Raji (cell line): ENCODE results near the gene MTA2.

Experiments
- POLR2A ChIP-seq: IDR thresholded peaks from 2 replicates; pipeline ENCODE4 v1.6.1; 2011; ENCODE audit warnings: low read depth, low read length, control low read depth; ENCODE audit not compliant: insufficient read depth

The MTA2 gene

DNA sequence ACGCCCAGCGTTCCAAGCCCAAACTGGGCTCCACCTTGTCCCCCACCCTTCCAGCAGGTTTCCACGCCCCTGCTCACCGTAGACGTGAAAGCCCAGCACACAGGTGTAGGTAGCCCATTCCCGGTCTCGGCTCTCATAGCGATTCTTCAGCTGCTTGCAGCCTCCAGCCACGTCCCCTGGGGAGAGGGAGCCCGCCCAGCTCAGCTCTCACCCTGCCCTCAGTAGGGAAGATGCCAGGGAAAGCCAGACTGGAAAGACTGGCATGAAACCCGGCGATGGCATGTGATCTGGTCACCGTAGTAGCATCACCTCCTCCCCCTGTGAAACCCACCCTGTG lies 1.4 kb upstream of the MTA2 start:
- no peak for TF ChIP-seq POLR2A

DNA sequence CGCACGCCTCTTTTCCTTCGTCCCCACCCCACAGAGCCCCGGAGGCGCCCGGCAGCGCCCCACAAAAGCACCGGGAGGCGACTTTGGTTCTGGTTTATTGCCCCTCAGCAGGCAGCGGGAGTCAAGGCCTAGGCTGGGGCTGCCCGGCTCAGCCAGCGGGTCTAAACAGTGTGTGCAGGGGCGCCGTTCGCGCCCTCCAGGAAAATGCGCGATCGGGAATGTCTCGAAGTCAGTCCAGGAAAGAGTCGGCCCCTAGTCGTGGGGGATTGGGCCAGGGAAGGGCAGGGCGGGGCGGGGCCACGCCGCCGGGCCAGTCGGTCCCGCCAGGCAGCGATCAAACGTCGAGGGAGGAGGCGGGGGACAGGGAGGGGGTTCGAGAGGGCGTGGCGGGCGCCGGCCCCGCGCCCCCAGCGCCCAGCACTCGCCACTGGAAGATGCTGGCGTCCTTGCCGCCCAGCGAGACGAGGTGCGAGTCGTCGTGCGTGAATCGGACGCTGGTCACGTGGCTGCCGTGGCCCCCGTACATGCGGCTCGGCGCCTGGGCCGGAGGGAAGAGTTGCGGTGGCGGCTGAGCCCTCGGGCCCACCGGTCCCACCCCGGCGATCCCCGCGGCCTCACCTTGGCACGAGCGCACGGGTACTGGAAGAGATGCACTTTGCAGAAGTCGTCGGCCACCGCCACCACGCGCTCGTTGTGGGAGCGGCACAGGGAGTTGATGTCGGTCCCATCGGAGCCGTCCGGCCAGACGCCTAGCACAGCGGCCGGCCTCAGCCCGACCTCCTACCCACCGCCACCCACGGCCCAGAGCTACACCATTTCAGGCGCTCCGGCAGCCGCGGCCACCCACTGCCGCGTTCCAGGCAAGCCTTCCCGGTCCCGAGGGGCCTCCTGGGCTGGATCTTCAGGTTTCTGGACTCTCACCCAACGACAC lies 741 bp upstream of the MTA2 start:
- no peak for TF ChIP-seq POLR2A

DNA sequence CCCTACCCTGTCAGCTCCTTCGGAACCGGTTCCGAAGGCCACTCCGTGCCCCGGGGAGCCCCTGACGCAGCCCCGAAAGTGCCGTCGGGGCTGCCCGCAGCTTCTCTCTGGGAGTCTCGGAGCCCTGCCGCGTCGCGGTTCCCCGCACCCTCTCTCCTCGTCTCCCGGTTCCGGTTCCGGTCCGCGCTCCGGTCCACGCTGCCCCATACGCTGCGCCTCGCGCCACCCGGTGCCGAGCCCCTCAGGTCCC lies 618 bp downstream of the MTA2 start:
- TF ChIP-seq POLR2A = no peak; the same call in 1 of the 2 replicates

DNA sequence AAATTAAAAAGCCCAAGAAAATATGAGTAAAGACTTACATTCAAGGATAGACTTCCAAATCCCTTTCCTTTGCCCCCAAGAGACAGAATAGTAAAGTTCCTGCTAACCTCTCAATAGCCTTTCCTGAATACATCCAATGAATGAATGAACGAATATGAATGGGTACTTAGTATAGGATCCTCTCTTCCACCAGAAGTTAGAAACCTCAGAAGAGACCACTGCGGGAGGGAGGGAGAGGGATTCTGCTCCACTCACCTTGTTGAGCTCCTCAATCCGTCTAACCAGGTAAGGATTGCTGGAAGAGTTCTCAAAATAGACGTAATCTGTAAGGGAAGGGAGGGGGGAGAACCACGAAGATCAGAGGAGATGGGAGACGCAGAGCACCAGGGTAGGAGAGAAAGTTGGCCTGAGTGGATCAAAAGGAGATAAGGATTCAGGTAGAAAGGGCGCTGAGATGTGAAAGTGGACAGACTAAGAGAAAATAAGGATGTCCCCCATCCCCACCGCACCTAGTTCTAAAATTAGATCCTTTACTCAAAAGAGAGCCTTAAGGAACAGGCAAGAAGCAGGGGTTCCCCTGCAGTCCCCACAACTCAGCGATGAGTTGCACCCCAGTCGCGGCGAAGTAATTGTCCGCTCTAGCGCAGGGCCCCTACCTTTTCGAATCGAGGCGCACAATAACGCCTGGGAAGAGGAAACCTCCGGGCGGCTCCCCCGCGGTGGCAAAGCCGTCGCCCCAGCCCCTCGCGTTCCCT lies 1.1 kb downstream of the MTA2 start:
- TF ChIP-seq POLR2A = no peak

DNA sequence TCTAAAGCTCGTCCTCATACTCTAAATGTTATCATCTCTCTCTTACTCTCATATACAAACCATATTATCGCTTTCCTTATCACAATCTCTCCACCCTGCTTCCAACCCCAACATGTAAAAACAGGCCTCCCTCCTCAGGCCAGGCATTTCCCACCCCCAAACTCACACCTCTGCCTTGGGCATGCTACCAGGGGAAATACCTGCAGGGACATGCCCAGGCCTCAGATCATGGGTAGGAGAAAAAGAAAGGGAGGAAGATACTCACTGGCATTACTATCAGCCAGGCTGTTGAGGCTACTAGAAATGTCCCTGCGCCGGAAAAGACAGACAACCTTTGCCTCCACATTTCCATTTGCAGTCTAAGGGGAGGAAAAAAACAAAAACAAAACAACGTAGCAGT lies 1.8 kb downstream of the MTA2 start:
- TF ChIP-seq POLR2A = no peak

DNA sequence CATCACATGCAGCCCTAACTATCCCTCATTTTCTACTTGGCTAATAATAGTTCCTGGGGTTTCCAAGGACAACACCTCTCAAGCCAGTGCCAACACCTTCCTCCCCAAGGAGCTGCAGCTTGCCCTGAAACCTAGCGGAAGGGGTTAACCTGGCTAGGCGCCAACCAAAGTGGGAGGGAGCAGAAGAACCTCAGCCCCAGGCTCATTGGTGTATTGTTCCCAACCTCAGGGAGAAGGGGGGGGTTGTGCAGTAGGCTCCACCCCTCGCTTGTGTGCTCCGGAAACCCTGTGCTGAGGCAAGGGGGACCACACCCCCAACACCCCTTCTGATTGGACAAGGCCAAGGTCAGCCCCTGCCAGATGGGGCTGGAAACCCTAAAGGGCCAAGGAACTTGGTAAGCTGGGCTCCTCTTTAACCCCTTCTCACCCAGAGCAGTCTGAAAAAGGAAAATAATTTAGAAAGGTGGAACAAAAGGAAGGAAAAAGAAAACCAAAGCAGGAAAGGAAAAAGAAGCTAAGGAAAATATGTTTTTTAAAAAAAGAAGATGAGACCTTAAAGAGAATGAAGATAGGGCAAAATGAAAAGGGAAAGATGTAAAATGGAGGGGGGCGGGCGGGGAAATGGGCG lies 2.5 kb downstream of the MTA2 start:
- no peak for TF ChIP-seq POLR2A

DNA sequence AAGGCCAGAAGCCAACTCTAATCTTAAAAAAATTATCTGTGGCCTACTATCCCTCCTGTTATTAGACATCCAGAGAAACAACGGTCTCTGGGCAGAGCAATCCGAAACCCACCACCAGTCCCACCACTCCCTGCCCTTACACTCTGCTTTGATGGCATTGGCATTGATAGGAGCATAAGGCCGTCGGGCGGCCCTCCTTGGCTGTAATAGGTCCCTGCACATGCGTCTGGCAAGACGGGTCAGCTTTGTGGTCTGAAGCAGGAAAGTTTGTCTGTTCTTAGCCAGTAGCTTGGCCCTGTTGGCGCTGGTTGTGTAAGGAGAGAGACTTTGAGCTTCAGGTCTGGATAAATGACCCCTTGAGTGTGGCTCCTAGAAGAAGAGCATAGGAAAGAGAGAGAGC lies 6.5 kb downstream of the MTA2 start:
- no peak for TF ChIP-seq POLR2A

DNA sequence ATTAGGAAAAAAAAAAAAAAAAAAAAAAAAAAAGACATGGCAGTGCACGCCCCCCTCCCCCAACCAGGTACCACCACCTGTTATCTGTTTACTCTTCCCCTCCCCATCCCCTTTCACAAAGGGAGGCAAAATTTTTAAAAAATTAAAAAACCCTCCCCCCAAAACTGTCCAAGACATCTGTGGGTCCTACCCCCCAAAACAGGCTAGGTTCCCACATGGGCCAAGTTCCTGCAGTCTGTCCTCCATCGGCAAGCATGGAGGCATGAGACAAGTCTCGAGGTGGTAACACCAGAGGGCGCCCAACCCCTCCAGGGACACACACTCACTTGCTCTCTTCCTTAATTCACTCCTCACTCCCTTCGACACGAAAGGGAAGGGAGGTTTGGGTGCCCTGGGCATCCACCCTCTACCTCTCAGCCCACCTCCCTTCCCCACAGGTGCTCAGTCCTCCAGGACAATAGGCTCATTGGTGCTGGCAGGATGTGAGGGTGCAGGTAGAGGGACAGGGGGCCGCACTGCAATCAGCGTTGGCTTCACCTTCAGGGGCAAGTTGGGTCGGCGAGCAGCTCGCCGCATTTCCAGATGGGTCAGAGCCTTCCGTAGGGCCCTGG lies 8.1 kb downstream of the MTA2 start:
- TF ChIP-seq POLR2A = 0 out of 2 replicates have a peak, but pooled peaks have one; percentile 33

DNA sequence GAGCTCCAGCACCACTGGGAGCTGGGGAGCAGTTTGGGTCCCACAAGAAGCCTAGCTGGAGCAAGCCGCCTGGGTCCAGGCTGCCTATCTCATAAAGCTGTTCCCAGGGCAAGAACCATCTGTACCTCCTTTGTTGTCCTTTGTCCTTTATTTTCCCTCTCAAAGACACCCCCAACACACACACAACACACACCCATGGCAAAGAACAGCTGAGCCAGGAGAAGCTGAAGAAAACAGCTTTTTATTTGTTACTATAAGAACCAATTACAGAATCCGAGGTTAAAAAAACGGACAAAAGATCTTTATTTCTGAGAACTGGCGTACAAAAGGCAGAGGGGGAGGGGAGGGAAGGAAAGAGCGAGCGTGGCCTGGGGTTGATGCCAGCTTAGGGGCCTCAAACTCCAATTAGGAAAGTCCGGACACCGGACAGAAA lies 8.7 kb downstream of the MTA2 start:
- TF ChIP-seq POLR2A = no peak

DNA sequence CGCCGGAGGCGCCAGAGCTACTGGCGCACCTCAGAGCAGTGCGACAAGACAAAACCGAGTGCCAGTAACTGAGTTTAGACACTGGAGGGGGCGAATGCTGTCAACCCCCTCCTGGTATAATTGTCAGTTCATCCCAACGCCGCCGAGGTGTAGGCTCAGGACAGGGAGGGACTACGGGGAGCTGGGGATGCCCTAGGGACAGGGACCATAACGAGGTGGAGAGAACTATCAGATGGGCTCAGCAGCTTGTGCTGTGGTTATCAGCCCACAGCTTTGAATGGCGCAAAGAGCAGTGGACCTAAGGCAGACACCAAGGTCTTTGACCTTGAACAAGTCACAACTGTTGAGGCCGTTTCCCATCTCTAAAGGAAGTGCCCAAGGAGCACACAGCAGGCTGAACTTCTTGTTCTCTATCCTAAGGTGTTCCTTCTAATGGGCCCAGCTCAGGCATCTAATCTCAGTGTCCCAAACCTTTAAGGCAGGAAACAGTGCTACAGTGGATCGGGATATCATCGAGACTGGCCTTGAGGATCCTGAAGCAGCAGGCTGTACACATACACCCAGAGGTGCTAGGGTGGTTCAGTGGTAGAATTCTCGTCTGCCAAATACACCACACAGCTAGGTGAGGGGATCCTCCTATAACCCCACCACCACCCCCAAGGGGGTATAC lies 9.4 kb downstream of the MTA2 start:
- TF ChIP-seq POLR2A = no peak

DNA sequence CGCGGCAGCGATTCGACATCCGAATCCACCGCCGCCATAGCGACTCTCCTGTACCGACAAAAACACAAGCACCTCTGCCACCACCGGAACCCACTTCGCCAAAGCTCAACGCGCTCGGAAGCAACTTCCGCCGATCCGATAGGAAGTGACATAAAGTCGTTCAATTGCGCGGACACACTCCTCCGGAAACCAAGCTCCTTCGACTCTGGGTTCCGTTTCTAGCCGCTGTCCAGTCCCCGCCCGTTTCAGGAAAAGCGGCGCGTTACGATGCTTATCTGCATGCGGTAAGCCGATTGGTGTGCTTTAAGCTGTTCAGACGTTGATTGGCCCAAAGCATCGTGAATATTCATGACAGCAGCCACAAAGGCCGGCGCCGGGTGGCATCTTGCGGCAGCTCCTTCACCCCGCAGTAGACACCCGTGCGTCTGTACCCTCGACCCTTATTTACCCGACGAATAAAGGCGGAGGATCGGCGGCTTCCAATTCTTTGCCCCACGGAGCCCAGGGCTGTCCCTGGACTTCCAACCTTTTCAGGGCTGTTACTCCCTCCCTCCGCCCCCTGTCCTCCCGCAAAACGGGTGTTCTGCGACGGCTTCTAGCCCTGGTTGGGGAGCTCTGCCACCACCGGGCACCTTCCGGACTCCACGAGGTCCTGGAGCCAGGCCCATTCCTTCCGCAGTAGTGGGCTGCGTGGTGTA lies 10.1 kb downstream of the MTA2 start, which contains the start of gene TUT1:
Gene TUT1 (minus strand): TSS at position 76 of the 698 bp plus-strand sequence. CDS start 38 bp downstream, at position 38.
- TF ChIP-seq POLR2A = peak; percentile 98

DNA sequence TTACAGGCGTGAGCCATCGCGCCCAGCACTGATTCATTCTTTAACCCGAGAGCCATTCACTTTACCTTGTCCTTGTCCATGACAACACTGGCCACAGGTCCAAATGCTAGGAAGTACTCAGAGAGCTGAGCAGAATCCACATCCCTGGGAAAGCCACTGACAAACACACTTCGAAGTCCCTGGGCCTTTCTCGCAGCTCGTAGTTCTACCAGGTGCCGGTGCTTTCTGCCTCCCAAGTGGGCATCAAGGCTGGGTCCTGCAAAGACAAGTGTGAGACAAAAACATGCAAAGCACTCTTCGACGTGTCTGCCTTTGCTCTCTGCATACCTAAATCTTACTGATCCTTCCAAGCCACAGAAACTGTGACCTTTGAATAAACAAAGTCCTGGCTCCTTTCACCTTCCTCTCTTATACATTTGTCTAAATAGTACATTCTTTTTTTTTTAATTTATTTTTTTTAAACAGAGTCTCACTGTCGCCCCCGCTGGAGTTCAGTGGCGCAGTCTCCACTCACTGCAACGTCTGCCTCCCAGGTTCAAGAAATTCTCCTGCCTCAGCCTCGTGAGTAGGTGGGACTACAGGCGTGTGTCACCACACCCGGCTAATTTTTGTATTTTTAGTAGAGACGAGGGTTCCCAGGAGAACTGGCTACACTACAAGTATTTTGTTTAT lies 12.6 kb downstream of the MTA2 start:
- no peak for TF ChIP-seq POLR2A

DNA sequence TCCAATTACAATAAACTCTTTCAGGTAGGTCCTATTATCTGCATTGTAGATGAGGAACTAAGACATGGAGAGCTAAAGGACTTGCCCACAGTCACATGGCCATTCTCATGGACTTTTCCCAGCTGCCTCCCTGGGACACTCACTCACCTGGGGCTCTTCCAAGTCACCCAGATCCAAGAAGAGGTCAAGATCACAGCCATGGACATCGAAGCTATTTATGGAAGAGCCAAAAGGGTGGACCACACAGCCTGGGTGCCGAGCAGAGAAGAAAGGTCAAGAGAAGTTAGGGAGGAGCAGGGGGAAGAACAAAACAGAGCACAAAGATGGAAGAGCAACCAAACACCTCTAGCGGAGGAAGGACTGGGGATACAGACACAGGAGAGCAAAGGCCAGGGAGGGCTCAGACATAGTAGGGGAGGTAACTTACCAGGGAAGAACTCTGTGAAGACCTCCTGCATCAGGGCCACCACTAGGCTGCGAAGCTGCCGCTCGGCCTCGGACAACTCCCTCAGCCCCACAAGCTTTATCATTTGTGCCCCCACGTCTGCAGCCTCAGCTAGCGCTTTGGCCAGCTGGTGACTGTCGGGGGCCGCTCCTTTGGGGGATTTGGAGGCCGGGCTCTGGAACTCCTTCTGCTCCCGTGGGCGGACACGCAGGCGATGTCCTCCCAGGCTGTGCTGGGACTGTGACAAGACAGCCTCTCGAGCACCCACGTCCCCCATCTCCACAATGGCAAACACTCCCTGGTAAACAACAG lies 20.5 kb downstream of the MTA2 start:
- TF ChIP-seq POLR2A = no peak

DNA sequence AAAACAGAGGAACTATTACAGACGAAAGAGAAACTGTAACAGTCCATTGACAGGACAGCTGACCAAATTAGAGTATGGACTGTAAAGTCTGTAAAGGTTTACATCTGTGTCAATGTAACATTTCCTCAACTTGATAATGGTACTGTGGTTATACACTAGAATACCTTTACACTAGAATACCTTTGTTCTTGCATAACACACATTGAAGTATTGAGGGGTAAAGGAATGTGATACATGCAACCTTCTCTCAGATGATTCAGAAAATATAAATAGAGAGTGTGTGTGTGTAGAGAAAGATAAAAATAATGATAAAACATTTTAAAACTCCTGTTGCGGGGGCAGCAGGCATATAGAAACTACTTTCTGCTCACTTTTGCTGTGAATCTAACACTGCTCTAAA lies 22.4 kb downstream of the MTA2 start:
- TF ChIP-seq POLR2A = no peak

DNA sequence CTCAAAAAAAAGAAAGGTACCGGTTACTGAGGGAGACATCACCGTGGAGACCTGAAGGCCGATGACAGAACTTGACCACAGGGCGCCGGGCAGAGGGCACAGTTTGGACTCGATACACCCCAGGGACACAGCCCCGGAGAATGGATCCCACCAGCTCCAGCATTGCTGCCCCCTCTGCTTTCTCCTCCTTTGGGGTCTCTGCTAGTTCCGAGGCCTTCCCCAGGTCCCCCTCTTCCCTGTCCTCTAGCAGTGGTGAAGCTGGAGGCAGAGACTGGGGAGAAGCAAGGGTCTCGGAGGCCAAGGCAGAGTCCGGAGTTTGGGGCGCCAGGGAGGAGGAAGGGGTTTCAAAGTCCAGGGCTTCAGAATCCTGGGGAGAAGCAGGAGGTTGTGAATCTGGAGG lies 23.1 kb downstream of the MTA2 start:
- TF ChIP-seq POLR2A = no peak
